HG03439 (cell line): Measurements from ENCODE around the gene TRAF3.
"Not testable (repeated sequence)": the region's sequence is repeated elsewhere in the genome, so short reads cannot be mapped to it uniquely, and the experiment has no call there.

Experiments used
- ATAC-seq: cut with Tn5 transposase; IDR thresholded peaks from one replicate; pipeline ENCODE4 v1.9.1; 2021; ENCODE audit warnings: mild to moderate bottlenecking, moderate library complexity; ENCODE audit not compliant: unreplicated experiment

The TRAF3 gene

GRCh38 chr14:102918438-102918837, 141.2 kb downstream of the TRAF3 start:
- no peak for ATAC-seq

GRCh38 chr14:102920273-102920997, 143.2 kb downstream of the TRAF3 start:
- no peak for ATAC-seq

DNA sequence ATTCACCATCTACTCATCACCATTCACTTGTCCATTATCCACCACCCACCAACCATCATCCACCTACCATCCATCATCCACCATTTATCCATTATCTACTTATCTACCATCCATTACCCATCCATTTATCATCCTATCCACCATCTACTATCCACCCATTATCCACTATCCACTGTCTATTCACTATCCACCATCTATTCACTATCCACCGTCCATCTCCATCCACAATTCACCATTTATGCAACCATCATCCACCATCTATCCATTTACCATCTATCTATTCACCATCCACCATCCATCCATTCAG, 143.7 kb downstream of the TRAF3 start:
- ATAC-seq, result no peak

GRCh38 chr14:102922490-102923200, 145.4 kb downstream of the TRAF3 start, which contains the start of gene AMN:
TSS of gene AMN (plus strand) at chr14:102922663. CDS start at chr14:102922689, 26 bp downstream.
- no peak for ATAC-seq

DNA sequence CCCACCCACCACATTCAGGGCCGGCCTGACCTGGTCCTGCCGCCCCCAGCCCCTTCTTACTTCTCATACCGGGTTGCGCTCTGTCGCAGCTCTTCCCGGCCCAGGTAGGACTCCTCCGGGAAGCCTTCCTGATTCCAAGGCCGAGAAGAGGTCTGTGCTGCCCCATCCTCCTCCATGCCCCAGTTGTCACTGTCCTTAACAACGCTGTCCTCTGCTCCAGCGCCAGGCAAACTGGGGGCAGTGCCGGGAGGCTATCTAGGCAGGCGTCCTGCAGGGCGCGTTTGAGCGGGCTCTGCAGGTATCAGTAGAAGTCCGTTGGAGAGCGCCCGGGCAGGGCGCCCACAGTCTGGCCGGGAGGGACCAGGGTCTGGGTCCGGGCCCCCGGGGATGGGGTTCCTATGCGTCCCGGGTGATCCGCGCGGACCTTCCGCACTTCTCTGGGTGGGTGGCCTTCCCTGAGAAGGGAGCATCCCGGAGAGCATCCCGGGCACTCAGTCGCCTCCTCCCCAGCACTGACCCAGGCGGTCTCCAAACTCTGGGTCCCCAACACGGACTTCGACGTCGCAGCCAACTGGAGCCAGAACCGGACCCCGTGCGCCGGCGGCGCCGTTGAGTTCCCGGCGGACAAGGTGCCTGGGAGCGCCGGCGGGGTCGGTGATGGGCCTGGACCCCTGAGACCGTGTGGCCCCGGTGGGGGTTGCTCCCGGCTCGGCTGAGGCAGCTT, 146.1 kb downstream of the TRAF3 start:
- ATAC-seq, result no peak

- no peak for ATAC-seq
These were observed 146.8 kb downstream of the TRAF3 start for GRCh38 chr14:102923925-102924486.

GRCh38 chr14:102924632-102925588, 147.7 kb downstream of the TRAF3 start:
- no peak for ATAC-seq

DNA sequence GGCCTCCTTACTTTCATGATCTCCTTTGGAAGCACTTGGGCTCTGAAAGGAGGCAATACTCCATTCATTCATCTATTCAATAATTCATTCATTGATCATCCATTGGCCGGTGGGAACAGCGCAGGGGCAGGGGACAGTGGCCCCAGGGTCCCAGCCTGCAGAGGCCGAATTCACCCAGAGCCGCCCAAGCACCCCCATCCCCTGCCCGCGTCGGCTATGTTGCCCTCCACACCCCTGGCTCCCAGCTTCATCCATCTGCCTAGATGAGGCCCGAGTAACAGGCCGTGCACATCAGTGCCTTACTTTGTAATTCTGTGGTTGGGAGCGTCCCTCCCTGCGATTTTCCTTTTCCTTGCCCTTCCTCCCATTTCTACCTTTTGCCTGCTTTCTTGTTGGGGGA, 148.4 kb downstream of the TRAF3 start:
- ATAC-seq, result no peak

DNA sequence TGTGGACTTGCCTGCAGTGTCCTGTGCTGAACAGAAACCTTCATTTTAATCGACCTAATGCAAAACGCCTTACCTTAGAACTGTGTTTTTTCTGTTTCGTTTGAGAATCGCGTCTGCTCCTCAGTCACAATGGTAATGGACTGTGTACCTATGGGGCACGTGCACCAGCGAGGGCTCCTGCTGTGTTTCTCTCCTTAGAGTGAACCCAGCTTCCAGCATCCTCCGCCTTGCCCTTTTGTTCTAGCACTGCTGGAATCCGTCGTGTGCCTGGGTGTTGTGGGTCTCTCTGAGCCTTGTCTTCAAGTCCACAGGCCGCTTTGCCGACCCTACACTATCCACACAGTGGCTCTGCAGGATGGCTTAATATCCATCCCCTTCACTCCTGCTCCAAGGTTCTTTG, 148.9 kb downstream of the TRAF3 start:
- ATAC-seq, result no peak

- not testable (repeated sequence) for ATAC-seq
These were observed 149.6 kb downstream of the TRAF3 start for GRCh38 chr14:102926840-102927239.

- no peak for ATAC-seq
These were observed 150.2 kb downstream of the TRAF3 start for GRCh38 chr14:102927346-102927877.

DNA sequence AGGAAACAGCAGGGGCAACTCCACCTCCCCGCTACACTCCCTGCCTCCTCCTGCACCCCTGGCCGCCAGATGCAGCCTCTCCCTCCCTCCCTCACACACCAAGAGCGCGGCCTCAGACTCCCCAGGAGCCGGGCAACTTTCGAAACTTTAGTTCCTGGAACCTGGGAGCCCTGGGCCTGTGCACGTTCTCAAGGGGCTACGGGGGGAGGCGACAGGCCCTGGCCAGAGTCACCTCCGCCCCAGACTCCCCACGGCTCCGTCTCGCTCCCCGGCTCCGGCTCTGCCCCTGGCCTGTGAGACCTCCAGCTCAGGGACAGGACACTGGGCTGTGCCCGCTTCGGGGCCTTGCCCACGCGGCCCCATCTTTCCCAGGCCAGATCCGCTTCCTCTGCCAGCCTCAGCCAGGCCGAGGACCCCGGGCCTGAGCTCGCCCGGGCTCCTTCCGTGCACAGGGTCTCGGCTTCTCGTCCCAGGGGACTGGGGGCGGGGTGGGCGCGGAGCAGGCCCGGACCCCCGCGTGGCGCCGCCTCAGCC, 150.7 kb downstream of the TRAF3 start:
- no peak for ATAC-seq

DNA sequence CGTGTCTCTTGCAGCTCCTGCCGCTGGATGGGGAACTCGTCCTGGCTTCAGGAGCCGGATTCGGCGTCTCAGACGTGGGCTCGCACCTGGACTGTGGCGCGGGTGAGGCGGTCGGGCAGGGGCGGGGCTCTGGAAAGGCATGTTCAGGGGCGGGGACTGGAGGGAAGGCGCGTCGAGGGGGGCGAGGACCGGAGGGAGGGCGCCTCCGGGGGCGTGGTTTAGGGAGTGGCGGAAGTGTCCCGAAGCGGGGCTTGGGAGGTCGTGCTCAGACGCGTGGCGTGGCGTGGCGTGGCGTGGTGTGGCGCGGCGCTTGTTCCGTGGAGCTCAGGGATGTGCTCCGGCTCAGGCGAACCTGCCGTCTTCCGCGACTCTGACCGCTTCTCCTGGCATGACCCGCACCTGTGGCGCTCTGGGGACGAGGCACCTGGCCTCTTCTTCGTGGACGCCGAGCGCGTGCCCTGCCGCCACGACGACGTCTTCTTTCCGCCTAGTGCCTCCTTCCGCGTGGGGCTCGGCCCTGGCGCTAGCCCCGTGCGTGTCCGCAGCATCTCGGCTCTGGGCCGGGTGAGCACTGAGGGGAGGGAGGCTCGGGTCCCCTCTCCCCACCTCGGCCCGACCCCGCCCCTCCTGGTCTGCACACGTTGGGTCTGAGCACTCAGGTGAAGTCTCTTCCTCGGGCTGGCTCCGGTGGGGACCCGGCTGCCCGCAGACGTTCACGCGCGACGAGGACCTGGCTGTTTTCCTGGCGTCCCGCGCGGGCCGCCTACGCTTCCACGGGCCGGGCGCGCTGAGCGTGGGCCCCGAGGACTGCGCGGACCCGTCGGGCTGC, 151.4 kb downstream of the TRAF3 start:
- no peak for ATAC-seq

DNA sequence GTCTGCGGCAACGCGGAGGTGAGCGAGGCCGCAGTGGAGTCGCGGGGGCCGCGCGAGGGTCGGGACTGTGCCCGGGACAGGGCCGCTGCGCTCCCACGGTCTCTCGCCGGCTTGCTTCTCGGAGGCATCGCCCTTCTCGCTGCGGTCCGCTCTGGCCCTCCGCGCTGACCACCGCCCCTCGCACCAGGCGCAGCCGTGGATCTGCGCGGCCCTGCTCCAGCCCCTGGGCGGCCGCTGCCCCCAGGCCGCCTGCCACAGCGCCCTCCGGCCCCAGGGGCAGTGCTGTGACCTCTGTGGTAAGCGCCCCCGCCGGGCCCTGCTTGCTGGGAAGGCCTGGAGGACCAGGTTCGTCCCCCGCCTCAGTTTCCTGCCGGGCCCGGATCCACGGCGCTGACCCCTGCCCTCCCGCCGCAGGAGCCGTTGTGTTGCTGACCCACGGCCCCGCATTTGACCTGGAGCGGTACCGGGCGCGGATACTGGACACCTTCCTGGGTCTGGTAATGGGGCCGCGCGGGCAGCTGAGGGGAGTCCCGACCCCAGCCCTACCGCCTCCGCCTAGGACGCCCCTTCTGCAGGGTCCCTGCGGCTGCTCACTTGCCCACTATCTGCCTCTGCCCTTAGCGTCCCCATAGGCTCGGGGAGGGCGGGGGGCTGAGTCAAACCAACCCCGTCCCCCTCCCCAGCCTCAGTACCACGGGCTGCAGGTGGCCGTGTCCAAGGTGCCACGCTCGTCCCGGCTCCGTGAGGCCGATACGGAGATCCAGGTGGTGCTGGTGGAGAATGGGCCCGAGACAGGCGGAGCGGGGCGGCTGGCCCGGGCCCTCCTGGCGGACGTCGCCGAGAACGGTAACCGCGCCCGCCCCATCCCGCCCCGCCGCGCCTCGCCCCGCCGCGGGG, 152.2 kb downstream of the TRAF3 start:
- ATAC-seq, result no peak

DNA sequence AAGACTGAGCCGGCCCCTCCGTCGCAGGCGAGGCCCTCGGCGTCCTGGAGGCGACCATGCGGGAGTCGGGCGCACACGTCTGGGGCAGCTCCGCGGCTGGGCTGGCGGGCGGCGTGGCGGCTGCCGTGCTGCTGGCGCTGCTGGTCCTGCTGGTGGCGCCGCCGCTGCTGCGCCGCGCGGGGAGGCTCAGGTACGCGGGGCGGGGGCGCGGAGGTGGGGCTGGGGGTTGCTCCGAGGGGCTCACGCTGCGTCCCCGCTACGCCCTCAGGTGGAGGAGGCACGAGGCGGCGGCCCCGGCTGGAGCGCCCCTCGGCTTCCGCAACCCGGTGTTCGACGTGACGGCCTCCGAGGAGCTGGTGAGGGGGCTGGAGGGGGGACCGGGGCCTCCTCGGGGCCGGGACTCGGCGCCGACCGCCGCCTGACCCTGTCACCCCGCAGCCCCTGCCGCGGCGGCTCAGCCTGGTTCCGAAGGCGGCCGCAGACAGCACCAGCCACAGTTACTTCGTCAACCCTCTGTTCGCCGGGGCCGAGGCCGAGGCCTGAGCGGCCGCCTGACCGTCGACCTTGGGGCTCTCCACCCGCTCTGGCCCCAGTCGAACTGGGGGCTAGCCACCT, 153.0 kb downstream of the TRAF3 start:
- no peak for ATAC-seq

- no peak for ATAC-seq
These were observed 153.7 kb downstream of the TRAF3 start for GRCh38 chr14:102930753-102931579.
